ENCODE results near the gene ETV4. TPM values are rescaled to one million over a fixed set of nuclear protein-coding genes. Genes with fewer than 3 reads are reported as not detected.
A peak's percentile ranks its signal among the peaks of the same experiment; 100 is the strongest.

The ETV4 gene
- total and polyA plus RNA-seq, 2 of the 13 experiments (the other 11 are each of a cell fraction or from before 2014, with no cell fraction given) = 128 to 330 TPM

- TF ChIP-seq STAT6 (CRISPR knock-in tag; IDR thresholded peaks at IDR 0.05; ENCODE audit: borderline replicate concordance) = no peak
- TF ChIP-seq NFE2L2 (IDR thresholded peaks at IDR 0.05; ENCODE audit: low read length) = no peak
- TF ChIP-seq RFXANK (CRISPR knock-in tag; IDR thresholded peaks at IDR 0.05) = no peak
- TF ChIP-seq SATB2 (CRISPR knock-in tag; IDR thresholded peaks at IDR 0.05) = no peak
- no peak for TF ChIP-seq ZNF891 (CRISPR knock-in tag; IDR thresholded peaks at IDR 0.05)
- TF ChIP-seq SIN3B (IDR thresholded peaks at IDR 0.05; ENCODE audit: low read length) = no peak
- TF ChIP-seq ZNF619 (CRISPR knock-in tag; IDR thresholded peaks at IDR 0.05) = 0 out of 2 replicates have a peak, but pooled peaks have one; percentile 52
- no peak for TF ChIP-seq ZNF776 (CRISPR knock-in tag; IDR thresholded peaks at IDR 0.05)
- TF ChIP-seq CCDC6 (CRISPR knock-in tag; IDR thresholded peaks at IDR 0.05) = no peak; the same call in 1 of the 2 replicates
- no peak for TF ChIP-seq TAF15 (IDR thresholded peaks at IDR 0.05; ENCODE audit: low read depth, low read length, poor library complexity, severe bottlenecking)
- TF ChIP-seq SOX6 (IDR thresholded peaks at IDR 0.05) = no peak
- peak; percentile 84 for TF ChIP-seq SOX6 (CRISPR knock-in tag; IDR thresholded peaks at IDR 0.05)
- TF ChIP-seq ZNF792 (CRISPR knock-in tag; IDR thresholded peaks at IDR 0.05) = no peak
- TF ChIP-seq POGZ (CRISPR knock-in tag; IDR thresholded peaks at IDR 0.05) = no peak
- 0 out of 2 replicates have a peak, but pooled peaks have one; percentile 70 for TF ChIP-seq SMAD1 (CRISPR knock-in tag; IDR thresholded peaks at IDR 0.05; ENCODE audit: borderline replicate concordance, low read depth)
- TF ChIP-seq GPN1 (CRISPR knock-in tag; IDR thresholded peaks at IDR 0.05; ENCODE audit: borderline replicate concordance) = no peak
- no peak for TF ChIP-seq DDIT3 (CRISPR knock-in tag; IDR thresholded peaks at IDR 0.05)
- TF ChIP-seq GATAD2A (CRISPR knock-in tag; IDR thresholded peaks at IDR 0.05) = peak; percentile 62
- no peak for TF ChIP-seq RORA (CRISPR knock-in tag; IDR thresholded peaks at IDR 0.05)
- TF ChIP-seq JUND (CRISPR knock-in tag; IDR thresholded peaks at IDR 0.05) = no peak
- TF ChIP-seq ZNF678 (CRISPR knock-in tag; IDR thresholded peaks at IDR 0.05) = no peak
- TF ChIP-seq SNAI1 (CRISPR knock-in tag; IDR thresholded peaks at IDR 0.05; ENCODE audit: borderline replicate concordance) = no peak
- TF ChIP-seq ATM (IDR thresholded peaks at IDR 0.05; ENCODE audit: borderline replicate concordance) = no peak
- TF ChIP-seq, protein P1, sequence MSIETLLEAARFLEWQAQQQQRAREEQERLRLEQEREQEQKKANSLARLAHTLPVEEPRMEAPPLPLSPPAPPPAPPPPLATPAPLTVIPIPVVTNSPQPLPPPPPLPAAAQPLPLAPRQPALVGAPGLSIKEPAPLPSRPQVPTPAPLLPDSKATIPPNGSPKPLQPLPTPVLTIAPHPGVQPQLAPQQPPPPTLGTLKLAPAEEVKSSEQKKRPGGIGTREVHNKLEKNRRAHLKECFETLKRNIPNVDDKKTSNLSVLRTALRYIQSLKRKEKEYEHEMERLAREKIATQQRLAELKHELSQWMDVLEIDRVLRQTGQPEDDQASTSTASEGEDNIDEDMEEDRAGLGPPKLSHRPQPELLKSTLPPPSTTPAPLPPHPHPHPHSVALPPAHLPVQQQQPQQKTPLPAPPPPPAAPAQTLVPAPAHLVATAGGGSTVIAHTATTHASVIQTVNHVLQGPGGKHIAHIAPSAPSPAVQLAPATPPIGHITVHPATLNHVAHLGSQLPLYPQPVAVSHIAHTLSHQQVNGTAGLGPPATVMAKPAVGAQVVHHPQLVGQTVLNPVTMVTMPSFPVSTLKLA (IDR thresholded peaks at IDR 0.05) = no peak
- TF ChIP-seq, protein P2, sequence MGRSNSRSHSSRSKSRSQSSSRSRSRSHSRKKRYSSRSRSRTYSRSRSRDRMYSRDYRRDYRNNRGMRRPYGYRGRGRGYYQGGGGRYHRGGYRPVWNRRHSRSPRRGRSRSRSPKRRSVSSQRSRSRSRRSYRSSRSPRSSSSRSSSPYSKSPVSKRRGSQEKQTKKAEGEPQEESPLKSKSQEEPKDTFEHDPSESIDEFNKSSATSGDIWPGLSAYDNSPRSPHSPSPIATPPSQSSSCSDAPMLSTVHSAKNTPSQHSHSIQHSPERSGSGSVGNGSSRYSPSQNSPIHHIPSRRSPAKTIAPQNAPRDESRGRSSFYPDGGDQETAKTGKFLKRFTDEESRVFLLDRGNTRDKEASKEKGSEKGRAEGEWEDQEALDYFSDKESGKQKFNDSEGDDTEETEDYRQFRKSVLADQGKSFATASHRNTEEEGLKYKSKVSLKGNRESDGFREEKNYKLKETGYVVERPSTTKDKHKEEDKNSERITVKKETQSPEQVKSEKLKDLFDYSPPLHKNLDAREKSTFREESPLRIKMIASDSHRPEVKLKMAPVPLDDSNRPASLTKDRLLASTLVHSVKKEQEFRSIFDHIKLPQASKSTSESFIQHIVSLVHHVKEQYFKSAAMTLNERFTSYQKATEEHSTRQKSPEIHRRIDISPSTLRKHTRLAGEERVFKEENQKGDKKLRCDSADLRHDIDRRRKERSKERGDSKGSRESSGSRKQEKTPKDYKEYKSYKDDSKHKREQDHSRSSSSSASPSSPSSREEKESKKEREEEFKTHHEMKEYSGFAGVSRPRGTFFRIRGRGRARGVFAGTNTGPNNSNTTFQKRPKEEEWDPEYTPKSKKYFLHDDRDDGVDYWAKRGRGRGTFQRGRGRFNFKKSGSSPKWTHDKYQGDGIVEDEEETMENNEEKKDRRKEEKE (IDR thresholded peaks at IDR 0.05) = no peak
- TF ChIP-seq HOXA5 (CRISPR knock-in tag; IDR thresholded peaks at IDR 0.05) = peak; percentile 99
Observed at GRCh38 chr17:43578699-43579565, 32.8 kb upstream of the ETV4 start (continued).
